GM18858 (cell line): ENCODE data around the gene ALPK1.
A peak's percentile ranks its signal among the peaks of the same experiment; 100 is the strongest.

Source experiments
- ATAC-seq: cut with Tn5 transposase; IDR thresholded peaks from one replicate; pipeline ENCODE4 v1.9.1; 2021; ENCODE audit not compliant: unreplicated experiment

Gene ALPK1

GRCh38 chr4:112327965-112328733 lies 31.0 kb downstream of the ALPK1 start:
- peak; percentile 85 for ATAC-seq

GRCh38 chr4:112328734-112329130 lies 31.6 kb downstream of the ALPK1 start:
- ATAC-seq = no peak

- ATAC-seq = no peak
These were observed 32.7 kb downstream of the ALPK1 start for GRCh38 chr4:112329672-112330375.

GRCh38 chr4:112330921-112331320 lies 33.8 kb downstream of the ALPK1 start:
- ATAC-seq = no peak

GRCh38 chr4:112332398-112332797 lies 35.2 kb downstream of the ALPK1 start:
- ATAC-seq = no peak

GRCh38 chr4:112340023-112340422 lies 42.9 kb downstream of the ALPK1 start:
- ATAC-seq = no peak

GRCh38 chr4:112341033-112341432 lies 43.9 kb downstream of the ALPK1 start:
- no peak for ATAC-seq

- ATAC-seq = no peak
These were observed 46.3 kb downstream of the ALPK1 start for GRCh38 chr4:112343330-112344080.

- ATAC-seq = no peak
These were observed 51.5 kb downstream of the ALPK1 start for GRCh38 chr4:112348488-112349158.

- ATAC-seq = no peak
These were observed 55.6 kb downstream of the ALPK1 start for GRCh38 chr4:112352736-112353135.

GRCh38 chr4:112355662-112356061 lies 58.5 kb downstream of the ALPK1 start:
- ATAC-seq = no peak

- no peak for ATAC-seq
These were observed 60.3 kb downstream of the ALPK1 start for GRCh38 chr4:112357453-112357852.

- no peak for ATAC-seq
These were observed 60.7 kb downstream of the ALPK1 start for GRCh38 chr4:112357897-112358296.

- no peak for ATAC-seq
These were observed 61.2 kb downstream of the ALPK1 start for GRCh38 chr4:112358415-112358814.

GRCh38 chr4:112358952-112359749 lies 62.0 kb downstream of the ALPK1 start:
- ATAC-seq = no peak

GRCh38 chr4:112361181-112361791 lies 64.1 kb downstream of the ALPK1 start:
- peak; percentile 86 for ATAC-seq

GRCh38 chr4:112370466-112370865 lies 73.3 kb downstream of the ALPK1 start:
- ATAC-seq = no peak

- ATAC-seq = no peak
These were observed 74.2 kb downstream of the ALPK1 start for GRCh38 chr4:112371361-112371760.

- ATAC-seq = no peak
These were observed 77.7 kb downstream of the ALPK1 start for GRCh38 chr4:112374850-112375249.

- ATAC-seq = no peak
These were observed 80.0 kb downstream of the ALPK1 start for GRCh38 chr4:112377171-112377570.
